GM10248 (cell line): ENCODE results near the gene PRR5L.

Experiments
- CTCF ChIA-PET: fragments of 300-600 bp; sonication (Branson Sonifier 250); formaldehyde crosslinking; extraction: SDS; loops from one replicate; lab custom pipeline; 2021; ENCODE audit warnings: antibody characterized with exemption; lab: Yijun Ruan, JAX
- POLR2A ChIA-PET: fragments of 350-650 bp; sonication (Branson Sonifier 250); formaldehyde crosslinking; extraction: SDS; loops from one replicate; lab custom pipeline; 2020; ENCODE audit warnings: antibody characterized with exemption; lab: Yijun Ruan, JAX
- DNase-seq: peaks from one replicate; pipeline ENCODE4 v3.0.0; 2012; ENCODE audit errors: extremely low spot score
- TF ChIP-seq, protein P1 (sequence below): IDR thresholded peaks from 2 replicates; pipeline ENCODE4 v1.5.1; 2012; ENCODE audit warnings: mild to moderate bottlenecking, low read depth; ENCODE audit errors: extremely low read depth, missing control alignments, control extremely low read depth

The PRR5L gene

DNA sequence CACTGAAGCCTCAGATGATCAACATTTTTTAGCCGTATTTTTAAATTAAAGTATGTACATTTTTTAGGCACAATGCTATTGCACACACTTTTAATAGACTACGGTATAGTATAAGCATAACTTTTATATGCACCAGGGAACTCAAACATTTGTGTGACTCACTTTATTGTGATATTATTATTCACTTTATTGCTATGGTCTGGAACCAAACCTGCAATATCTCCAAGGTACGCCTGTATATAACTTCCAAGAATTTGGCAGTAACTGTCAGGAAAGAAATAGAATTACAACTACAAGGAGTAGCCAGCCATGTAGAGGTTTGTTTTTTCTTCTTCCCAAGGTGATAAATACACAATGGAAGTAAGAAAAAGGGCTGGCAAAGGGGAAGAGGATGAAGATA, 62.3 kb downstream of the PRR5L start:
- CTCF ChIA-PET = interaction anchor here (1.1 kb wide), 1 partner anchor 12 kb away, joined by 3 read pairs; no protein-coding TSS in a partner anchor
- no peak for DNase-seq
- POLR2A ChIA-PET = no interaction called here
- TF ChIP-seq, protein P1, sequence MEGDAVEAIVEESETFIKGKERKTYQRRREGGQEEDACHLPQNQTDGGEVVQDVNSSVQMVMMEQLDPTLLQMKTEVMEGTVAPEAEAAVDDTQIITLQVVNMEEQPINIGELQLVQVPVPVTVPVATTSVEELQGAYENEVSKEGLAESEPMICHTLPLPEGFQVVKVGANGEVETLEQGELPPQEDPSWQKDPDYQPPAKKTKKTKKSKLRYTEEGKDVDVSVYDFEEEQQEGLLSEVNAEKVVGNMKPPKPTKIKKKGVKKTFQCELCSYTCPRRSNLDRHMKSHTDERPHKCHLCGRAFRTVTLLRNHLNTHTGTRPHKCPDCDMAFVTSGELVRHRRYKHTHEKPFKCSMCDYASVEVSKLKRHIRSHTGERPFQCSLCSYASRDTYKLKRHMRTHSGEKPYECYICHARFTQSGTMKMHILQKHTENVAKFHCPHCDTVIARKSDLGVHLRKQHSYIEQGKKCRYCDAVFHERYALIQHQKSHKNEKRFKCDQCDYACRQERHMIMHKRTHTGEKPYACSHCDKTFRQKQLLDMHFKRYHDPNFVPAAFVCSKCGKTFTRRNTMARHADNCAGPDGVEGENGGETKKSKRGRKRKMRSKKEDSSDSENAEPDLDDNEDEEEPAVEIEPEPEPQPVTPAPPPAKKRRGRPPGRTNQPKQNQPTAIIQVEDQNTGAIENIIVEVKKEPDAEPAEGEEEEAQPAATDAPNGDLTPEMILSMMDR = no peak

- no peak for DNase-seq
- ChIA-PET POLR2A (no interaction called here), CTCF (no interaction called here)
- TF ChIP-seq, protein P1 = no peak
These were observed 64.2 kb downstream of the PRR5L start for GRCh38 chr11:36360318-36360717.

DNA sequence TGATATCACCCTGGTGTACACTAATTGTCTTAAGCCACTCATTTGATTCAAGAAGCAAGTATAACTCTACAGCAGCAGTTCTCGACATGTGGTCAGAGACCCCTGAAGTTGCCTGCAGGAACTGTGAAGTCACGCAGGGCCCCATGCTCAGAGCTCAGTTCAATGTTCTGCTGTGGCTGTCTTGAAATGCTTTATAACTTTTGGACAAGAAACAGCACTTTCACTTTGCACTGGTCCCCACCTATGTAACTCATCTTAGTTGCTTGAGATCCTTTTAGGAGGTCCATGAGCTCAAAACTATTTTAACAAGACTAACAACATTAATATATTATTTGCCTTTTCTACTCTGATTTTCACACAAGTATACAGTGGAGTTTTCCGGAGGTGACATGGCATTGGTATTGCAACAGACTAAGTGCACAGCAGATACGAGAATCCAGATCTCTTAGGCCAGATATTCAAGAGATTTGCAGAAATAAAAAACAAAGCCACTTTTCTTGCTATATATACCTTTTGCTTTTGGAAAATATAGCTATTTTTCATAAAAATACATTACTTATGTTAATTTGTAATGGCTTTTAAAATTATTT, 64.8 kb downstream of the PRR5L start:
- no peak for DNase-seq
- ChIA-PET POLR2A (no interaction called here), CTCF (no interaction called here)
- TF ChIP-seq, protein P1 = no peak

- ChIA-PET CTCF (no interaction called here), POLR2A (no interaction called here)
- DNase-seq = no peak
- TF ChIP-seq, protein P1 = no peak
These were observed 65.4 kb downstream of the PRR5L start for GRCh38 chr11:36361472-36361871.

GRCh38 chr11:36361901-36362391, 65.9 kb downstream of the PRR5L start:
- TF ChIP-seq, protein P1 = no peak
- POLR2A ChIA-PET = no interaction called here
- CTCF ChIA-PET = no interaction called here
- DNase-seq = no peak

DNA sequence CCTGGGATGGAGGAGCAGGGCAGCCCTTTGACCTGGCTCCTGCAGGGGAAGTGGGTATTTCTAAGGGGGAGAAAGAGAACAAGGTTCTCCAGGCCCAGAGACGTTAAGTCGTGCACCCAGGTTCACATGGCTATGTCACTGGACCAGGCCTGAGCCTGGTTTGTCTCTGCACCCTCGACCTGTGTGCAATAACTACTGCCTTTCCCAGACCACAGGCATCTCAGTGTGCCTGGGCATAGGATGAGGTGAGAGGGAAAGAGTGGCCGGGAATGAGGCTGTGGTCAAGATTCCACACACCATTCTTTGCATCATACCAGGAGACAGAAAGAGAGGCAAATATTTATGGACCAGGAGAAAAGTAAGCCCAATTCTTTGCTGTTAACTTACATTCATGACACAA, 66.8 kb downstream of the PRR5L start:
- TF ChIP-seq, protein P1 = no peak
- POLR2A ChIA-PET = no interaction called here
- CTCF ChIA-PET = interaction anchor here (0.8 to 2.2 kb wide), 3 partner anchors 13 to 130 kb away, joined by 3 to 9 read pairs (median 3); no protein-coding TSS in a partner anchor
- DNase-seq = no peak
